Epithelial cell of esophagus (primary cell): ENCODE data around the gene ATP8B3.

Experiments
- DNase-seq: peaks from one replicate; pipeline ENCODE4 v3.0.0; 2010; ENCODE audit warnings: low read depth
- H3K4me3 ChIP-seq: 2 replicates; pipeline ENCODE4 v1.5.1; 2011; ENCODE audit warnings: mild to moderate bottlenecking, low read length, control low read depth
- CTCF ChIP-seq: IDR thresholded peaks from 2 replicates; pipeline ENCODE4 v1.5.1; 2011; ENCODE audit warnings: low read depth, mild to moderate bottlenecking, low read length, control low read depth, inconsistent platforms; ENCODE audit not compliant: insufficient read depth; ENCODE audit errors: missing control alignments

The ATP8B3 gene

GRCh38 chr19:1825909-1826556 is 14.0 kb upstream of the ATP8B3 start:
- TF ChIP-seq CTCF: peak; percentile 85
- peak; percentile 63 for DNase-seq
- no peak overlapping the region for H3K4me3 ChIP-seq

- no peak for DNase-seq
- no peak overlapping the region for H3K4me3 ChIP-seq
- TF ChIP-seq CTCF: no peak
These were observed 12.2 kb upstream of the ATP8B3 start for GRCh38 chr19:1824252-1824622.

- H3K4me3 ChIP-seq: no peak overlapping the region
- no peak for TF ChIP-seq CTCF
- no peak for DNase-seq
These were observed 11.6 kb upstream of the ATP8B3 start for GRCh38 chr19:1823539-1824251.

GRCh38 chr19:1823020-1823419 is 10.9 kb upstream of the ATP8B3 start:
- no peak overlapping the region for H3K4me3 ChIP-seq
- no peak for DNase-seq
- TF ChIP-seq CTCF: no peak

GRCh38 chr19:1822210-1822609 is 10.1 kb upstream of the ATP8B3 start:
- no peak overlapping the region for H3K4me3 ChIP-seq
- no peak for TF ChIP-seq CTCF
- DNase-seq: no peak

GRCh38 chr19:1819341-1820255 is 7.5 kb upstream of the ATP8B3 start:
- H3K4me3 ChIP-seq: no peak overlapping the region
- no peak for DNase-seq
- no peak for TF ChIP-seq CTCF
